ENCODE results near the gene PPFIA4.
"Not testable (repeated sequence)": the region's sequence is repeated elsewhere in the genome, so short reads cannot be mapped to it uniquely, and the experiment has no call there.

Gene PPFIA4

GRCh38 chr1:203026031-203026665 lies at the start of gene PPFIA4:
PPFIA4 (plus strand) TSS chr1:203026491; CDS start chr1:203039009, 12,518 bp downstream.
- peak; percentile 76 for DNase-seq (ENCODE audit: low read depth)

GRCh38 chr1:202976633-202977032 lies 49.7 kb upstream of the PPFIA4 start:
- DNase-seq (ENCODE audit: low read depth) = no peak

DNA sequence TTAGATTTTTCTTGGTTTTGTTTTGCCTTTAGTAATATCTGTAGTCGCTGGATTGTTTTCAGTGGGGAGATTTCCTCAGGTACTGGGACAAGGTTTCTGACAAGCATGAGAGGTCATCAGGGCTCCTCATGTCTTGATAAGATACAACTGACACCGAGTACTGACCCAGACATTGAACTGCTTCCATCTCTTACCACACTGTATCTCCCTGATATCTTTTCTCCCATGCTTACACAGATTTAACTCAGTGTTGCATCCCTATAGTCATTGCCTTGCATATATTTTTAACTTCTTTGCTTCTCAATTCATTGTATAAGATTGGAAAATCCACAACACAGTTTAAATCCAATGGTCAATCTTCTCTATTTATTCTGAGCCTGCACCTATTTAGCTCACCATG lies 46.8 kb upstream of the PPFIA4 start:
- DNase-seq (ENCODE audit: low read depth) = no peak

- no peak for DNase-seq (ENCODE audit: low read depth)
Observed at GRCh38 chr1:202981939-202982338, 44.4 kb upstream of the PPFIA4 start.

DNA sequence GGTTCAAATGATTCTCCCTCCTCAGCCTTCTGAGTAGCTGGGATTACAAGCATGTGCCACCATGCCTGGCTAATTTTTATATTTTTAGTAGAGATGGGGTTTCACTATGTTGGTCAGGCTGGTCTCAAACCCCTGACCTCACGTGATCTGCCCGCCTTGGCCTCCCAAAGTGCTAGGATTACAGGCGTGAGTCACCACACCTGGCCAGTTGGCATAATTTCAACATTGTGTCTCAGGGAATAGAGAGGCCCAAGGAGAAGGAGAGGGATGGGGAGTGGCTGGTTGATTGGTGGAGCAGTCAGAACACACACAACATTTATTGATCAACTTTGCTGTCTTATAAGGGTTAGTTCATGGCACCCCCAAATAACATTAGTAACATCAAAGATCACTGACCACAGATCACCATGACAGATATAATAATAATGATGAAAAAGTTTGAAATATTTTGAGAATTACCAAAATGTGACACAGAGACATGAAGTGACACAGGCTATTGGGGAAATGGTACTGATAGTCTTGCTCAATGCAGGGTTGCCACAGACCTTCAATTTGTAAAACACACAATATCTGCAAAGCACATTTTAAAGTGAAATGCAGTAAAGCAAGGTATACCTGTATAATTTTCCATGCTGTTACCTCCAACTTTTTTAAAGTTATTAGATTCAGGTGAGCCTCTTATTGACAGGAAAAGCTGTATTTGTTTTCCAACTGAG lies 43.4 kb upstream of the PPFIA4 start:
- no peak for DNase-seq (ENCODE audit: low read depth)

- DNase-seq (ENCODE audit: low read depth) = not testable (repeated sequence)
Observed at GRCh38 chr1:202986120-202986519, 40.2 kb upstream of the PPFIA4 start.

GRCh38 chr1:202987255-202987654 lies 39.0 kb upstream of the PPFIA4 start:
- DNase-seq (ENCODE audit: low read depth) = no peak

DNA sequence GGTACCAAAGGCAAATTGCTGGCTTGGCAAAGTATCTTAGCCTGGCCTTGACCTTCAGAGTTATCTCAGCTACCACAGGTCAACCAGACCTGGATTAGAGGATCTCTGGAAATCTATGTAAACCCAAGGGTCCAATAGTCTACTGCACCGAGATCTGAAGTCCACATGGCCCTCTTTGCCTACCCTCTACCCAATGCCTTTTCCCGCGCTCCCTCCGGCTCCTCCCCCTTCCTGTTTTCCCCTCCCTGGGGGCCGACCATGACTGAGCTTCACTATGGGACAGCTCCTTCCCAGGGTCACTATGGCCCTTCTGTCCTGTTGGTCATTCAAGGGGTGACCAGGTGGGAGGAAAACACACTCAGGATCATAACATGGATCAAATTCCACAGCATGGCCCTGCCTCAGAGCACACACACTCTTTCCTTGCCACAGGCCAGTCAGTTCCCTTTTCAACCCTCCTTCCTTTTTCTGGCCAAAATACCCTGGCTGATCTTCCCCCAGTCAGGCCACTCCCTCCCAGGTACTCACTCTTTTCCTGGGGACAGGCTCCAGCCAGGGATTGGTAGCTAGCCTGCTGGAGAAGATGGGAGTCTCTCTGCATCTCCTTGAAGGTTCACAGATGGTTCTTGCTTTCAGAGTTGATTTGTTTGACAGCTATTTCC lies 38.2 kb upstream of the PPFIA4 start:
- DNase-seq (ENCODE audit: low read depth) = no peak

DNA sequence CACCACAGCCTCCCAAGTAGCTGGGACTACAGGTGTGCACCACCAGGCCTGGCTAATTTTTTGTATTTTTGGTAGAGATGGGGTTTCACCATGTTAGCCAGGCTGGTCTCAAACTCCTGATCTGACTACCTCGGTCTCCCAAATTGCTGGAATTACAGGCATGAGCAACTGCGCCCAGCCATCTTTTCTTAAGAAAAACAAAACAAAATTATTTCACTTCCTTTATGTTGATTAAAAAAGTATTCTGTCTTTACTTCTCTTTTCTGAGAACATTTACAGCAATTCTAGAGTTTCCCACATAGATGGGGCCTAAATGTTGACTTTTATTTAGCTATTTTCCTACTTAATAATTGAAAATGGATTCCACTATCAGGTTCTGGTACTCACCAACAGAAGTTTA lies 36.4 kb upstream of the PPFIA4 start:
- no peak for DNase-seq (ENCODE audit: low read depth)

DNA sequence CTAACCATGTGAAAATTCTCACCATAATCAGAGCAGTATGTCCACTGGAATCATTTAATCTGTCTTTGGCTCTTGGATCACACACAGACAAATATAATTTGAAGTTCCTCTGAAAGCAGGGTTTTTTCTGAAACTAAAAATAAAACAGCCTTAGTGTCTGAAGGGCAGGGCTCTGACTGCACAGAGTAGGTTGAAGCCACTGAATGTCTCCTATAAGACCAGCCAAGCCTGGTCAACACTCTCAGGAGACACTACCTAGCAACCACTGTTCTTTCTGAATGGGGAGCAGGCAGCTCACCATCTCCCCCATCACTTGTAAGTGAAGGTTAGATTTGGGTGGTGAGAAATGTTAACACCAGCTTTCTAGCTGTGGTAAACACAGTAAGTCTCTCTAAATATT lies 35.2 kb upstream of the PPFIA4 start:
- DNase-seq (ENCODE audit: low read depth) = no peak

- DNase-seq (ENCODE audit: low read depth) = no peak
Observed at GRCh38 chr1:202994756-202995155, 31.5 kb upstream of the PPFIA4 start.

- DNase-seq (ENCODE audit: low read depth) = peak; percentile 58
Observed at GRCh38 chr1:202998836-202999750, 27.2 kb upstream of the PPFIA4 start.

DNA sequence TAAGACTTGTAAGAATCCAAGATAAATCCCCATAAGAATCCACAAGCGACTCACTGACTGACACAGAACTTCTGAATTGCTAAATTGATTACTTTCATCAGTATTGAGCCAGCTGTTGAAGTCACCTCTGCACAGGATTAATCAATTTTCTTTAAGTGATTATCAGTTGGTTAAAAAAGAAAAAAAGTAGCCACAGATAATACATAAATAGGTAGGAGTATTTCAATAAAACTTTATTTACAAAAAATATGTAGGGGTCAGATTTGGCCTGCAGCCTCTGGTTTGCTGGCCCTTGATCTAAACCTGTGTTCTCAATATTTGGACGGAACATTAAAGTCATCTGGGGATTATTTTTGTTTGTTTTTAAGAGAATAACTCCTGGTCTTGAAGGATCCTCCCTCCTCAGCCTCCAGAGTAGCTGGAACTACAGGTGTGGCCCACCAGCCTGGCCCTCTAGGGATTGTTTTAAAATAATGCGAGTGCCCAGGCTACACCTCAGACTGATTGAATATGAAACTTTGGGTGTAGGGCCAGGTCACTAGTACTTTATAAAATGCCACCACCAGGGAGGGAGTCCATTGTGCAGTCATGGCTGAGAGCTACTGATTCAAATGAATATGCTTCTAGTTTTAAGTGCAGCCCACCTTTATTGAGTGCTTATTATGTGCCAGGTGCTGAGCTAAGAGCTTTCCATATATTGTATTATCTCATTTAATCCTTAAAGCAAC lies 25.9 kb upstream of the PPFIA4 start:
- no peak for DNase-seq (ENCODE audit: low read depth)

GRCh38 chr1:203001986-203002385 lies 24.3 kb upstream of the PPFIA4 start:
- DNase-seq (ENCODE audit: low read depth) = no peak

GRCh38 chr1:203002951-203003350 lies 23.3 kb upstream of the PPFIA4 start:
- DNase-seq (ENCODE audit: low read depth) = no peak

DNA sequence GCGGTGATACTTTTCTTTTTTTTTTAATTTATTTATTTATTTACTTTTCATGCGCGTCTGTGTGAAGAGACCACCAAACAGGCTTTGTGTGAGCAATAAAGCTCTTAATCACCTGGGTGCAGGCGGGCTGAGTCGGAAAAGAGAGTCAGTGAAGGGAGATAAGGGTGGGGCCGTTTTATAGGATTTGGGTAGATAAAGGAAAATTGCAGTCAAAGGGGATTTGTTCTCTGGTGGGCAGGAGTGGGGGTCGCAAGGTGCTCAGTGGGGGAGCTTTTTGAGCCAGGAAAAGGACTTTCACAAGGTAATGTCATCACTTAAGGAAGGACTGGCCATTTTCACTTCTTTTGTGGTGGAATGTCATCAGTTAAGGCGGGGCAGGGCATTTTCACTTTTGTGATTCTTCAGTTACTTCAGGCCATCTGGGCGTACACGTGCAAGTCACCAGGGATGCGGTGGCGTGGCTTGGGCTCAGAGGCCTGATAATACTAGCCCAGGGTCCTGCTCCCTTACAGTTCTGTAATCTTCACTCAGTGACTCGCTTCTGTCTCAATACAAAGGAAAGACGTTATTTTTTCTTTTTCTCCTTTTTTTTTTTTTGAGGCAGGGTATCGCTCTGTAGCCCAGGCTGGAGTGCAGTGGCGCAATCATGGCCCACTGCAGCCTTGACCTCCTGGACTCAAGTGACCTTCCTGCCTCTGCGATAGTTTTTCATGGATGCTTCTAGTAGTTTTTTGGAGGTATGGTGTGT lies 20.7 kb upstream of the PPFIA4 start:
- not testable (repeated sequence) for DNase-seq (ENCODE audit: low read depth)

- peak; percentile 88 for DNase-seq (ENCODE audit: low read depth)
Observed at GRCh38 chr1:203006948-203007871, 19.1 kb upstream of the PPFIA4 start, which contains the start of gene TMEM183A. TMEM183A (plus strand) TSS chr1:203007374; CDS start chr1:203007466, 92 bp downstream.

DNA sequence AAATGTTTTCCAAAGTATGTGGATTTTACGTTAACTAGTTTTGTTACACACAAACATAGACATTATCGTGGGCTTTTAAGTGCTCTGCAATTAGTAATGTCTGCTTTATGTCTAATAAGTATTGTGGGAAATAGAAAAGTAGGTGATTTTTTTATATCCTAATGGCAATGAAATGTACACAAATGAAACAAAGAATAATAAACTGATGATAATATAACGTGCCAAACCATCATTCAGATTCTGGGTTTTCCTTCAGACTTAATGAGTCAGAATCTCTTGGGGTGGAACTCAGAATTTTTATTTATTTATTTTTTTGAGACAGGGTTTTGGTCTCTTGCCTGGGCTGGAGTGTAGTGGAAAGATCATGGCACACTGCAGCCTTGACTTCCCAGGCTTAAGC lies 17.1 kb upstream of the PPFIA4 start:
- DNase-seq (ENCODE audit: low read depth) = no peak

- no peak for DNase-seq (ENCODE audit: low read depth)
Observed at GRCh38 chr1:203011582-203011981, 14.7 kb upstream of the PPFIA4 start.

DNA sequence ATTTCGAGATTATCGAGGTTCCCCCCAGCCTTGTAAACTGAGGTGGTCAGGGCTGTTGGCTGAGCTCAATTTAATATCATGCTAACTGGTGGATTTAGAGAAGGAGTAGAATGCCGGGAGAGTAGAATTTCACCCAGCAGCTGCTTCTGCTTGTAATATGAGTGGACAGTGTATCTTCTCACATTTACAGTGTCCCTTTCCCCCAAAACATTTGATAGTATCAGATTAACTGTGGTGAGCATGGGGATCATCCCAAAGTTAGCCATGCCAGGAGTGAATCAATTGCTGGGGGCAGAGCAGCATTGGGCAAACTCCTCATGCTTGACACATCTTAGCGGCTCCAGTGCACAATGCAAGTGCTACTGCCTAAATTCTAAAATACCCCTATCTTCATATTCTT lies 9.2 kb upstream of the PPFIA4 start:
- DNase-seq (ENCODE audit: low read depth) = no peak
